HepG2 (cell line): Measurements from ENCODE around the gene PRKCZ. TPM values are rescaled to one million over a fixed set of nuclear protein-coding genes. Genes with fewer than 3 reads are reported as not detected.

Source experiments
- HNRNPLL ChIP-seq: fragments of 200-400 bp; formaldehyde crosslinking; IDR thresholded peaks from 2 replicates; pipeline ENCODE4 v1.6.1; 2017; ENCODE audit warnings: mild to moderate bottlenecking, low read depth, low read length; ENCODE audit not compliant: poor library complexity, severe bottlenecking
- PRDM4 ChIP-seq: sonication (generic); formaldehyde crosslinking; IDR thresholded peaks from 2 replicates; pipeline ENCODE4 v1.9.0; 2021; ENCODE audit warnings: missing genetic modification reagents, borderline replicate concordance
- RNF2 ChIP-seq: fragments of 450-650 bp; conservative IDR thresholded peaks from 2 replicates; pipeline ENCODE4 v1.6.1; 2016; ENCODE audit warnings: low read depth
- SKI ChIP-seq: fragments of 450-650 bp; IDR thresholded peaks from one replicate; pipeline ENCODE4 v1.6.1; 2018; ENCODE audit warnings: mild to moderate bottlenecking; ENCODE audit not compliant: partially characterized antibody
- ZFP36L1 ChIP-seq: sonication (generic); formaldehyde crosslinking; IDR thresholded peaks from 2 replicates; pipeline ENCODE4 v1.8.0; 2022; ENCODE audit warnings: mild to moderate bottlenecking, missing genetic modification reagents, moderate library complexity
- ZNF367 ChIP-seq: sonication (generic); formaldehyde crosslinking; IDR thresholded peaks from 2 replicates; pipeline ENCODE4 v1.4.0; 2020; ENCODE audit warnings: missing genetic modification reagents, borderline replicate concordance
- ZNF607 ChIP-seq: sonication (generic); formaldehyde crosslinking; IDR thresholded peaks from 2 replicates; pipeline ENCODE4 v1.5.1; 2020; ENCODE audit warnings: missing genetic modification reagents, mild to moderate bottlenecking, borderline replicate concordance
- ZSCAN21 ChIP-seq: sonication (generic); formaldehyde crosslinking; IDR thresholded peaks from 2 replicates; pipeline ENCODE4 v1.8.0; 2022; ENCODE audit warnings: mild to moderate bottlenecking, missing genetic modification reagents, moderate library complexity, borderline replicate concordance
- polyA plus RNA-seq, 8 experiments: library from polyadenylated mRNA; depleted of rRNA in 3 of 8; stranded (reverse) in 7 of 8; unstranded in 1 of 8; fragments of >200 nt; fragmentation: Illumina TruSeq in 4 of 8; extraction: Trizol in 4 of 8; gene quantifications; 2 replicates each; pipeline versions ENCODE4 v1.2.1 to v1.2.3, GENCODE V29; 2011 to 2016; ENCODE audit warnings: low read depth in 4 of 8, missing spikeins in 1 of 8, mixed read lengths in 1 of 8; ENCODE audit not compliant: insufficient read depth in 1 of 8
- total RNA-seq, 5 experiments: library from RNA; depleted of rRNA; stranded (reverse); fragments of >200 nt; fragmentation: Illumina TruSeq; extraction: Trizol; gene quantifications; 2 replicates each; pipeline ENCODE4 v1.2.3, GENCODE V29; 2016; ENCODE audit warnings: low read depth in 1 of 5
- TF ChIP-seq, protein P1 (sequence below): sonication (generic); formaldehyde crosslinking; IDR thresholded peaks from 2 replicates; pipeline ENCODE4 v1.4.0; 2020; ENCODE audit warnings: mild to moderate bottlenecking, low read depth, missing genetic modification reagents
- TF ChIP-seq, protein P2 (sequence below): sonication (generic); formaldehyde crosslinking; IDR thresholded peaks from 2 replicates; pipeline ENCODE4 v1.9.0; 2022; ENCODE audit warnings: low read depth, missing genetic modification reagents
- TF ChIP-seq, protein P3 (sequence below): sonication (generic); formaldehyde crosslinking; IDR thresholded peaks from 2 replicates; pipeline ENCODE4 v1.5.1; 2020; ENCODE audit warnings: mild to moderate bottlenecking, missing genetic modification reagents, moderate library complexity
- TF ChIP-seq, protein P4 (sequence below): sonication (generic); formaldehyde crosslinking; IDR thresholded peaks from 2 replicates; pipeline ENCODE4 v1.4.0; 2020; ENCODE audit warnings: missing genetic modification reagents
- TF ChIP-seq, protein P5 (sequence below): sonication (generic); formaldehyde crosslinking; IDR thresholded peaks from 2 replicates; pipeline ENCODE4 v1.8.0; 2022; ENCODE audit warnings: missing genetic modification reagents, mild to moderate bottlenecking, borderline replicate concordance

The PRKCZ gene
- total and polyA plus RNA-seq, 2 of the 13 experiments (the other 11 are each of a cell fraction or from before 2014, with no cell fraction given), result 34.7 to 85.2 TPM

DNA sequence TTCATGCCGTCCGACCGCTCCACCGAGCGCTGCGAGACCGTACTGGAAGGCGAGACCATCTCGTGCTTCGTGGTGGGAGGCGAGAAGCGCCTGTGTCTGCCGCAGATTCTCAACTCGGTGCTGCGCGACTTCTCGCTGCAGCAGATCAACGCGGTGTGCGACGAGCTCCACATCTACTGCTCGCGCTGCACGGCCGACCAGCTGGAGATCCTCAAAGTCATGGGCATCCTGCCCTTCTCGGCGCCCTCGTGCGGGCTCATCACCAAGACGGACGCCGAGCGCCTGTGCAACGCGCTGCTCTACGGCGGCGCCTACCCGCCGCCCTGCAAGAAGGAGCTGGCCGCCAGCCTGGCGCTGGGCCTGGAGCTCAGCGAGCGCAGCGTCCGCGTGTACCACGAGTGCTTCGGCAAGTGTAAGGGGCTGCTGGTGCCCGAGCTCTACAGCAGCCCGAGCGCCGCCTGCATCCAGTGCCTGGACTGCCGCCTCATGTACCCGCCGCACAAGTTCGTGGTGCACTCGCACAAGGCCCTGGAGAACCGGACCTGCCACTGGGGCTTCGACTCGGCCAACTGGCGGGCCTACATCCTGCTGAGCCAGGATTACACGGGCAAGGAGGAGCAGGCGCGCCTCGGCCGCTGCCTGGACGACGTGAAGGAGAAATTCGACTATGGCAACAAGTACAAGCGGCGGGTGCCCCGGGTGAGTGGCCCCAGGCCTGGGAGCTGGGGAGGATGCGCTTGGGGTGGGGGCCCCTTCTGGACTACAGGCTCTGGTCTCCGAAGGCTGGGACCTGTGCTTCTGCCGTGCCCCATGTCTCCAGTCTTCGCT, 179.0 kb downstream of the PRKCZ start (continued):
- no peak for TF ChIP-seq PRDM4 (CRISPR knock-in tag)
- peak; percentile 25; the same call in 1 of the 2 replicates for TF ChIP-seq ZNF607 (CRISPR knock-in tag)
- TF ChIP-seq SKI, result no peak
- TF ChIP-seq RNF2, result peak; percentile 43; the same call in 1 of the 2 replicates
- TF ChIP-seq, protein P1, sequence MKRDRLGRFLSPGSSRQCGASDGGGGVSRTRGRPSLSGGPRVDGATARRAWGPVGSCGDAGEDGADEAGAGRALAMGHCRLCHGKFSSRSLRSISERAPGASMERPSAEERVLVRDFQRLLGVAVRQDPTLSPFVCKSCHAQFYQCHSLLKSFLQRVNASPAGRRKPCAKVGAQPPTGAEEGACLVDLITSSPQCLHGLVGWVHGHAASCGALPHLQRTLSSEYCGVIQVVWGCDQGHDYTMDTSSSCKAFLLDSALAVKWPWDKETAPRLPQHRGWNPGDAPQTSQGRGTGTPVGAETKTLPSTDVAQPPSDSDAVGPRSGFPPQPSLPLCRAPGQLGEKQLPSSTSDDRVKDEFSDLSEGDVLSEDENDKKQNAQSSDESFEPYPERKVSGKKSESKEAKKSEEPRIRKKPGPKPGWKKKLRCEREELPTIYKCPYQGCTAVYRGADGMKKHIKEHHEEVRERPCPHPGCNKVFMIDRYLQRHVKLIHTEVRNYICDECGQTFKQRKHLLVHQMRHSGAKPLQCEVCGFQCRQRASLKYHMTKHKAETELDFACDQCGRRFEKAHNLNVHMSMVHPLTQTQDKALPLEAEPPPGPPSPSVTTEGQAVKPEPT, result no peak
- TF ChIP-seq, protein P2, sequence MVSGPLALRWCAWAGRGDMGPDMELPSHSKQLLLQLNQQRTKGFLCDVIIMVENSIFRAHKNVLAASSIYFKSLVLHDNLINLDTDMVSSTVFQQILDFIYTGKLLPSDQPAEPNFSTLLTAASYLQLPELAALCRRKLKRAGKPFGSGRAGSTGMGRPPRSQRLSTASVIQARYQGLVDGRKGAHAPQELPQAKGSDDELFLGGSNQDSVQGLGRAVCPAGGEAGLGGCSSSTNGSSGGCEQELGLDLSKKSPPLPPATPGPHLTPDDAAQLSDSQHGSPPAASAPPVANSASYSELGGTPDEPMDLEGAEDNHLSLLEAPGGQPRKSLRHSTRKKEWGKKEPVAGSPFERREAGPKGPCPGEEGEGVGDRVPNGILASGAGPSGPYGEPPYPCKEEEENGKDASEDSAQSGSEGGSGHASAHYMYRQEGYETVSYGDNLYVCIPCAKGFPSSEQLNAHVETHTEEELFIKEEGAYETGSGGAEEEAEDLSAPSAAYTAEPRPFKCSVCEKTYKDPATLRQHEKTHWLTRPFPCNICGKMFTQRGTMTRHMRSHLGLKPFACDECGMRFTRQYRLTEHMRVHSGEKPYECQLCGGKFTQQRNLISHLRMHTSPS (CRISPR knock-in tag), result peak; percentile 53; the same call in 1 of the 2 replicates
- TF ChIP-seq, protein P3, sequence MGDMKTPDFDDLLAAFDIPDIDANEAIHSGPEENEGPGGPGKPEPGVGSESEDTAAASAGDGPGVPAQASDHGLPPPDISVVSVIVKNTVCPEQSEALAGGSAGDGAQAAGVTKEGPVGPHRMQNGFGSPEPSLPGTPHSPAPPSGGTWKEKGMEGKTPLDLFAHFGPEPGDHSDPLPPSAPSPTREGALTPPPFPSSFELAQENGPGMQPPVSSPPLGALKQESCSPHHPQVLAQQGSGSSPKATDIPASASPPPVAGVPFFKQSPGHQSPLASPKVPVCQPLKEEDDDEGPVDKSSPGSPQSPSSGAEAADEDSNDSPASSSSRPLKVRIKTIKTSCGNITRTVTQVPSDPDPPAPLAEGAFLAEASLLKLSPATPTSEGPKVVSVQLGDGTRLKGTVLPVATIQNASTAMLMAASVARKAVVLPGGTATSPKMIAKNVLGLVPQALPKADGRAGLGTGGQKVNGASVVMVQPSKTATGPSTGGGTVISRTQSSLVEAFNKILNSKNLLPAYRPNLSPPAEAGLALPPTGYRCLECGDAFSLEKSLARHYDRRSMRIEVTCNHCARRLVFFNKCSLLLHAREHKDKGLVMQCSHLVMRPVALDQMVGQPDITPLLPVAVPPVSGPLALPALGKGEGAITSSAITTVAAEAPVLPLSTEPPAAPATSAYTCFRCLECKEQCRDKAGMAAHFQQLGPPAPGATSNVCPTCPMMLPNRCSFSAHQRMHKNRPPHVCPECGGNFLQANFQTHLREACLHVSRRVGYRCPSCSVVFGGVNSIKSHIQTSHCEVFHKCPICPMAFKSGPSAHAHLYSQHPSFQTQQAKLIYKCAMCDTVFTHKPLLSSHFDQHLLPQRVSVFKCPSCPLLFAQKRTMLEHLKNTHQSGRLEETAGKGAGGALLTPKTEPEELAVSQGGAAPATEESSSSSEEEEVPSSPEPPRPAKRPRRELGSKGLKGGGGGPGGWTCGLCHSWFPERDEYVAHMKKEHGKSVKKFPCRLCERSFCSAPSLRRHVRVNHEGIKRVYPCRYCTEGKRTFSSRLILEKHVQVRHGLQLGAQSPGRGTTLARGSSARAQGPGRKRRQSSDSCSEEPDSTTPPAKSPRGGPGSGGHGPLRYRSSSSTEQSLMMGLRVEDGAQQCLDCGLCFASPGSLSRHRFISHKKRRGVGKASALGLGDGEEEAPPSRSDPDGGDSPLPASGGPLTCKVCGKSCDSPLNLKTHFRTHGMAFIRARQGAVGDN, result peak; percentile 65
- peak; percentile 51; the same call in 1 of the 2 replicates for TF ChIP-seq ZSCAN21 (CRISPR knock-in tag)
- no peak for TF ChIP-seq ZFP36L1 (CRISPR knock-in tag)
- TF ChIP-seq, protein P4, sequence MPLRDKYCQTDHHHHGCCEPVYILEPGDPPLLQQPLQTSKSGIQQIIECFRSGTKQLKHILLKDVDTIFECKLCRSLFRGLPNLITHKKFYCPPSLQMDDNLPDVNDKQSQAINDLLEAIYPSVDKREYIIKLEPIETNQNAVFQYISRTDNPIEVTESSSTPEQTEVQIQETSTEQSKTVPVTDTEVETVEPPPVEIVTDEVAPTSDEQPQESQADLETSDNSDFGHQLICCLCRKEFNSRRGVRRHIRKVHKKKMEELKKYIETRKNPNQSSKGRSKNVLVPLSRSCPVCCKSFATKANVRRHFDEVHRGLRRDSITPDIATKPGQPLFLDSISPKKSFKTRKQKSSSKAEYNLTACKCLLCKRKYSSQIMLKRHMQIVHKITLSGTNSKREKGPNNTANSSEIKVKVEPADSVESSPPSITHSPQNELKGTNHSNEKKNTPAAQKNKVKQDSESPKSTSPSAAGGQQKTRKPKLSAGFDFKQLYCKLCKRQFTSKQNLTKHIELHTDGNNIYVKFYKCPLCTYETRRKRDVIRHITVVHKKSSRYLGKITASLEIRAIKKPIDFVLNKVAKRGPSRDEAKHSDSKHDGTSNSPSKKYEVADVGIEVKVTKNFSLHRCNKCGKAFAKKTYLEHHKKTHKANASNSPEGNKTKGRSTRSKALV (CRISPR knock-in tag), result peak; percentile 80
- no peak for TF ChIP-seq ZNF367
- TF ChIP-seq, protein P5, sequence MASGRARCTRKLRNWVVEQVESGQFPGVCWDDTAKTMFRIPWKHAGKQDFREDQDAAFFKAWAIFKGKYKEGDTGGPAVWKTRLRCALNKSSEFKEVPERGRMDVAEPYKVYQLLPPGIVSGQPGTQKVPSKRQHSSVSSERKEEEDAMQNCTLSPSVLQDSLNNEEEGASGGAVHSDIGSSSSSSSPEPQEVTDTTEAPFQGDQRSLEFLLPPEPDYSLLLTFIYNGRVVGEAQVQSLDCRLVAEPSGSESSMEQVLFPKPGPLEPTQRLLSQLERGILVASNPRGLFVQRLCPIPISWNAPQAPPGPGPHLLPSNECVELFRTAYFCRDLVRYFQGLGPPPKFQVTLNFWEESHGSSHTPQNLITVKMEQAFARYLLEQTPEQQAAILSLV, result no peak
- TF ChIP-seq HNRNPLL, result peak; percentile 22
